ENCODE measurements around the gene ZNF587B.

ZNF587B gene

GRCh38 chr19:57816652-57817051 is 13.4 kb upstream of the ZNF587B start:
- Histone ChIP-seq H3K27me3 (ENCODE audit: control insufficient read depth, low read length) (no peaks in the 10 kb centered on the region), H3K4me2 (ENCODE audit: low read length) (no peak overlapping the region), H3K9me2 (replicated peaks; ENCODE audit: control insufficient read depth, low read length) (no peaks in the 10 kb centered on the region), H3K4me1 (ENCODE audit: control insufficient read depth, low read length) (peaks cover 38% of the 10 kb centered on the region), H3K27ac (ENCODE audit: low read depth, low read length) (no peak overlapping the region), H3K79me2 (ENCODE audit: control insufficient read depth, low read length) (peaks cover 43% of the 10 kb centered on the region), H3F3A (ENCODE audit: control insufficient read depth, insufficient read depth) (no peaks in the 10 kb centered on the region), H4K20me1 (ENCODE audit: control insufficient read depth, insufficient read depth, low read depth, low read length) (no peaks in the 10 kb centered on the region), H3K36me3 (ENCODE audit: control insufficient read depth, low read length) (peaks cover 22% of the 10 kb centered on the region), H3K4me3 (ENCODE audit: low read length) (no peak overlapping the region), H3K9me3 (ENCODE audit: control insufficient read depth, insufficient read depth, low read length) (no peaks in the 10 kb centered on the region)
- TF ChIP-seq CTCF (IDR thresholded peaks at IDR 0.05; ENCODE audit: low read depth, low read length, poor library complexity, severe bottlenecking) (no peak), EZH2phosphoT487 (IDR thresholded peaks at IDR 0.05; ENCODE audit: borderline replicate concordance, low read length) (no peak)

GRCh38 chr19:57817976-57818375 is 12.1 kb upstream of the ZNF587B start:
- TF ChIP-seq EZH2phosphoT487 (IDR thresholded peaks at IDR 0.05; ENCODE audit: borderline replicate concordance, low read length) = no peak
- no peak for TF ChIP-seq CTCF (IDR thresholded peaks at IDR 0.05; ENCODE audit: low read depth, low read length, poor library complexity, severe bottlenecking)
- H4K20me1 ChIP-seq (ENCODE audit: control insufficient read depth, insufficient read depth, low read depth, low read length) = no peaks in the 10 kb centered on the region
- H3K36me3 ChIP-seq (ENCODE audit: control insufficient read depth, low read length) = peaks cover 26% of the 10 kb centered on the region
- no peaks in the 10 kb centered on the region for H3F3A ChIP-seq (ENCODE audit: control insufficient read depth, insufficient read depth)
- peaks cover 27% of the 10 kb centered on the region for H3K4me1 ChIP-seq (ENCODE audit: control insufficient read depth, low read length)
- no peak overlapping the region for H3K4me3 ChIP-seq (ENCODE audit: low read length)
- no peaks in the 10 kb centered on the region for H3K27me3 ChIP-seq (ENCODE audit: control insufficient read depth, low read length)
- no peaks in the 10 kb centered on the region; the same call in 1 of the 2 replicates for H3K9me3 ChIP-seq (ENCODE audit: control insufficient read depth, insufficient read depth, low read length)
- no peak overlapping the region for H3K27ac ChIP-seq (ENCODE audit: low read depth, low read length)
- H3K79me2 ChIP-seq (ENCODE audit: control insufficient read depth, low read length) = peaks cover 51% of the 10 kb centered on the region
- H3K9me2 ChIP-seq (replicated peaks; ENCODE audit: control insufficient read depth, low read length) = no peaks in the 10 kb centered on the region
- no peak overlapping the region for H3K4me2 ChIP-seq (ENCODE audit: low read length)

GRCh38 chr19:57818378-57818777 is 11.7 kb upstream of the ZNF587B start:
- H3K27ac ChIP-seq (ENCODE audit: low read depth, low read length) = no peak overlapping the region
- TF ChIP-seq CTCF (IDR thresholded peaks at IDR 0.05; ENCODE audit: low read depth, low read length, poor library complexity, severe bottlenecking) (no peak), EZH2phosphoT487 (IDR thresholded peaks at IDR 0.05; ENCODE audit: borderline replicate concordance, low read length) (no peak)
- H3F3A ChIP-seq (ENCODE audit: control insufficient read depth, insufficient read depth) = no peaks in the 10 kb centered on the region
- H3K4me1 ChIP-seq (ENCODE audit: control insufficient read depth, low read length) = peaks cover 25% of the 10 kb centered on the region
- peaks cover 55% of the 10 kb centered on the region for H3K79me2 ChIP-seq (ENCODE audit: control insufficient read depth, low read length)
- H3K27me3 ChIP-seq (ENCODE audit: control insufficient read depth, low read length) = no peaks in the 10 kb centered on the region
- peak overlapping the region; percentile 95 for H3K4me3 ChIP-seq (ENCODE audit: low read length)
- no peaks in the 10 kb centered on the region; the same call in 1 of the 2 replicates for H3K9me3 ChIP-seq (ENCODE audit: control insufficient read depth, insufficient read depth, low read length)
- peak overlapping the region; percentile 73 for H3K4me2 ChIP-seq (ENCODE audit: low read length)
- H4K20me1 ChIP-seq (ENCODE audit: control insufficient read depth, insufficient read depth, low read depth, low read length) = no peaks in the 10 kb centered on the region
- peaks cover 29% of the 10 kb centered on the region for H3K36me3 ChIP-seq (ENCODE audit: control insufficient read depth, low read length)
- no peaks in the 10 kb centered on the region for H3K9me2 ChIP-seq (replicated peaks; ENCODE audit: control insufficient read depth, low read length)

Measured in DOHH2 (cell line).